Progenitor cell of endocrine pancreas (in vitro differentiated cells): Measurements from ENCODE around the gene NRP2. TPM values are rescaled to one million over a fixed set of nuclear protein-coding genes. Genes with fewer than 3 reads are reported as not detected.

ENCODE experiments used
- DNase-seq: peaks from one replicate; pipeline ENCODE4 v3.0.0; 2021; ENCODE audit warnings: low spot score; ENCODE audit not compliant: unreplicated experiment
- H3K27ac Mint-ChIP-seq: 2 replicates; pipeline ENCODE4 v1.8.0; 2021; ENCODE audit warnings: mild to moderate bottlenecking, moderate library complexity, mixed read lengths
- H3K27me3 Mint-ChIP-seq: 2 replicates; pipeline ENCODE4 v1.8.0; 2021; ENCODE audit warnings: mixed read lengths
- H3K36me3 Mint-ChIP-seq: 2 replicates; pipeline ENCODE4 v1.8.0; 2022; ENCODE audit warnings: mixed read lengths; ENCODE audit not compliant: insufficient read depth
- H3K4me1 Mint-ChIP-seq: 2 replicates; pipeline ENCODE4 v1.8.0; 2021; ENCODE audit warnings: low read depth, mixed read lengths
- H3K4me3 Mint-ChIP-seq: 2 replicates; pipeline ENCODE4 v1.8.0; 2021; ENCODE audit warnings: low read depth, mild to moderate bottlenecking, moderate library complexity, mixed read lengths
- H3K9me3 Mint-ChIP-seq: 2 replicates; pipeline ENCODE4 v1.8.0; 2021; ENCODE audit warnings: low read depth, mixed read lengths
- CTCF ChIP-seq: fragments of 200-600 bp; sonication (generic); IDR thresholded peaks from one replicate; pipeline ENCODE4 v1.5.0; 2021; ENCODE audit warnings: antibody characterized with exemption, mild to moderate bottlenecking; ENCODE audit not compliant: unreplicated experiment
- total RNA-seq: library from RNA; stranded (reverse); gene quantifications from 2 replicates; pipeline ENCODE4 v1.2.1, GENCODE V29; 2021

The NRP2 gene
- total RNA-seq, 1 donor from 2014 or later: 6.3 TPM

GRCh38 chr2:205814039-205814364, 131.7 kb downstream of the NRP2 start:
- Mint-ChIP-seq H3K27me3 (no peaks in the 10 kb centered on the region), H3K27ac (no peak overlapping the region), H3K4me1 (peaks cover 5% of the 10 kb centered on the region), H3K4me3 (no peak overlapping the region), H3K36me3 (no peaks in the 10 kb centered on the region), H3K9me3 (no peaks in the 10 kb centered on the region)
- DNase-seq: no peak
- no peak for TF ChIP-seq CTCF

GRCh38 chr2:205815673-205816072, 133.4 kb downstream of the NRP2 start:
- H3K4me1 Mint-ChIP-seq: peaks cover 5% of the 10 kb centered on the region
- H3K27ac Mint-ChIP-seq: no peak overlapping the region
- no peaks in the 10 kb centered on the region for H3K27me3 Mint-ChIP-seq
- no peak for TF ChIP-seq CTCF
- no peaks in the 10 kb centered on the region for H3K9me3 Mint-ChIP-seq
- no peak for DNase-seq
- no peak overlapping the region for H3K4me3 Mint-ChIP-seq
- H3K36me3 Mint-ChIP-seq: no peaks in the 10 kb centered on the region

GRCh38 chr2:205816268-205816667, 134.0 kb downstream of the NRP2 start:
- H3K4me3 Mint-ChIP-seq: no peak overlapping the region
- no peak for DNase-seq
- no peaks in the 10 kb centered on the region for H3K27me3 Mint-ChIP-seq
- peaks cover 5% of the 10 kb centered on the region for H3K4me1 Mint-ChIP-seq
- H3K27ac Mint-ChIP-seq: no peak overlapping the region
- H3K9me3 Mint-ChIP-seq: no peaks in the 10 kb centered on the region
- H3K36me3 Mint-ChIP-seq: no peaks in the 10 kb centered on the region
- TF ChIP-seq CTCF: no peak

- H3K36me3 Mint-ChIP-seq: no peaks in the 10 kb centered on the region
- H3K27me3 Mint-ChIP-seq: peaks cover 6% of the 10 kb centered on the region
- TF ChIP-seq CTCF: no peak
- H3K4me1 Mint-ChIP-seq: no peaks in the 10 kb centered on the region
- no peak overlapping the region for H3K4me3 Mint-ChIP-seq
- no peak for DNase-seq
- no peaks in the 10 kb centered on the region for H3K9me3 Mint-ChIP-seq
- H3K27ac Mint-ChIP-seq: no peak overlapping the region
Measured at GRCh38 chr2:205822579-205822978, 140.3 kb downstream of the NRP2 start.

- DNase-seq: no peak
- no peak for TF ChIP-seq CTCF
- Mint-ChIP-seq H3K27ac (no peak overlapping the region), H3K9me3 (no peaks in the 10 kb centered on the region), H3K36me3 (no peaks in the 10 kb centered on the region), H3K27me3 (peaks cover 6% of the 10 kb centered on the region), H3K4me1 (peaks cover 5% of the 10 kb centered on the region), H3K4me3 (no peak overlapping the region)
Measured at GRCh38 chr2:205827809-205828365, 145.6 kb downstream of the NRP2 start.
